Measurements from ENCODE around the gene NME3. TPM values are rescaled to one million over a fixed set of nuclear protein-coding genes. Genes with fewer than 3 reads are reported as not detected.

NME3 gene
- total RNA-seq, 1 donor = 63.9 TPM

- H3K4me3 ChIP-seq (ENCODE audit: low read depth, low read length) = no peak within 1 kb of the TSS
- TF ChIP-seq CTCF (IDR thresholded peaks at IDR 0.05; ENCODE audit: insufficient read depth, low read depth, low read length) = no peak
- DNase-seq (ENCODE audit: low read depth) = no peak
Observed at GRCh38 chr16:1793578-1794220, 22.4 kb upstream of the NME3 start, which contains the start of gene IGFALS. Gene IGFALS (minus strand): TSS chr16:1793705. CDS start chr16:1793652, 53 bp downstream.

GRCh38 chr16:1792836-1793577, 21.7 kb upstream of the NME3 start:
- no peak for TF ChIP-seq CTCF (IDR thresholded peaks at IDR 0.05; ENCODE audit: insufficient read depth, low read depth, low read length)
- no peak overlapping the region for H3K4me3 ChIP-seq (ENCODE audit: low read depth, low read length)
- no peak for DNase-seq (ENCODE audit: low read depth)

GRCh38 chr16:1791943-1792812, 20.8 kb upstream of the NME3 start:
- H3K4me3 ChIP-seq (ENCODE audit: low read depth, low read length) = no peak overlapping the region
- DNase-seq (ENCODE audit: low read depth) = no peak
- no peak for TF ChIP-seq CTCF (IDR thresholded peaks at IDR 0.05; ENCODE audit: insufficient read depth, low read depth, low read length)

GRCh38 chr16:1791256-1791942, 20.1 kb upstream of the NME3 start:
- no peak overlapping the region for H3K4me3 ChIP-seq (ENCODE audit: low read depth, low read length)
- DNase-seq (ENCODE audit: low read depth) = no peak
- no peak for TF ChIP-seq CTCF (IDR thresholded peaks at IDR 0.05; ENCODE audit: insufficient read depth, low read depth, low read length)

GRCh38 chr16:1790611-1791255, 19.4 kb upstream of the NME3 start:
- TF ChIP-seq CTCF (IDR thresholded peaks at IDR 0.05; ENCODE audit: insufficient read depth, low read depth, low read length) = no peak
- H3K4me3 ChIP-seq (ENCODE audit: low read depth, low read length) = no peak overlapping the region
- no peak for DNase-seq (ENCODE audit: low read depth)

GRCh38 chr16:1790261-1790610, 18.9 kb upstream of the NME3 start:
- no peak overlapping the region for H3K4me3 ChIP-seq (ENCODE audit: low read depth, low read length)
- TF ChIP-seq CTCF (IDR thresholded peaks at IDR 0.05; ENCODE audit: insufficient read depth, low read depth, low read length) = no peak
- no peak for DNase-seq (ENCODE audit: low read depth)
